Mammary epithelial cell (primary cell): ENCODE measurements around the gene PIP5KL1.

Experiments
- EZH2 ChIP-seq: IDR thresholded peaks from 2 replicates; pipeline ENCODE4 v1.6.1; 2012; ENCODE audit warnings: low read length, inconsistent platforms, borderline replicate concordance
- TF ChIP-seq, protein P1 (sequence below), 2 donors: IDR thresholded peaks in 1 of 2; conservative IDR thresholded peaks in 1 of 2; 2 replicates each; pipeline ENCODE4 v1.5.1; 2011 to 2012; ENCODE audit warnings: inconsistent platforms in 2 of 2, low read length in 2 of 2, mild to moderate bottlenecking in 2 of 2, control low read depth in 1 of 2, low read depth in 1 of 2; ENCODE audit not compliant: insufficient read depth in 1 of 2; ENCODE audit errors: extremely low read depth in 1 of 2

DNA sequence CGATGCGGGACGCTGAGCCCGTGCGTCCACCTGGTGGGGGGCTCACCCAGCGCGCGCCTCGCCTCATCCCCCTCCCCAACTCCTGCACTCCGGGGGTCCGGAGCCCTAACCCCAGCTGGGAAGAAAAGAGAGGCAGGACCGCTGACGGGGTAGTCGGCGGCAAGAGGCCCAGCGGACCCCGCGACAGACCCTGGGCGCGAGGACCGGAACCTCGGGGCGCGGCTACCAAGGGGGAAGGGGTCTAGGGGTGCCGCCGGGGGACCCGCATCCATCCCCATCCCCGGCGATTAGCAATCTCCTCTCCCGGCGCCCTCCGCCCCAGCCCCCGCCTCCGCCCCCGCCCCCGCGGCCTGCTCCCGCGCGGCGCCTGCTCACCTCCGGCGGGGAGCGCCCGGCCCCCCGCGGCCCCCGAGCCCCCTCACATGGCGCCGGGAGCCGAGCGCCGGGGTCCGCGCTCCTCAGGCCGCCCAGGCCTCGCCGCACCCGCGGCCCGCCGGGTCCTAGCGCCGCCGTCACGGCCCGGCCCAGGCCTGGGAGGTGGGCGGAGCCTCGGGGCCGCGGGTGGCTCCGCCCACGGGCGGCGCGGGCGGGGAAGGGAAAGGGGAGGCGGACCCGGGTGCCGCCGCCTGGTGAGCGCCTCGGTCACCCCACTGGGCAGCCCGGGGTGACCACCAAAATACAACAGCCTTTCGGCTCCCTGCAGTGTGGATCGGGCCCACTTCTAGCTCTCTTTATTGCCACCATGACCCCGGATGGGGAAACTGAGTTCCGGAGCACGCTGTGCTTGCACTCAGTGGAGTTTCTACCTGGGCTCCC is 31.2 kb downstream of the PIP5KL1 start, which contains the start of gene ST6GALNAC6:
- TF ChIP-seq, protein P1, sequence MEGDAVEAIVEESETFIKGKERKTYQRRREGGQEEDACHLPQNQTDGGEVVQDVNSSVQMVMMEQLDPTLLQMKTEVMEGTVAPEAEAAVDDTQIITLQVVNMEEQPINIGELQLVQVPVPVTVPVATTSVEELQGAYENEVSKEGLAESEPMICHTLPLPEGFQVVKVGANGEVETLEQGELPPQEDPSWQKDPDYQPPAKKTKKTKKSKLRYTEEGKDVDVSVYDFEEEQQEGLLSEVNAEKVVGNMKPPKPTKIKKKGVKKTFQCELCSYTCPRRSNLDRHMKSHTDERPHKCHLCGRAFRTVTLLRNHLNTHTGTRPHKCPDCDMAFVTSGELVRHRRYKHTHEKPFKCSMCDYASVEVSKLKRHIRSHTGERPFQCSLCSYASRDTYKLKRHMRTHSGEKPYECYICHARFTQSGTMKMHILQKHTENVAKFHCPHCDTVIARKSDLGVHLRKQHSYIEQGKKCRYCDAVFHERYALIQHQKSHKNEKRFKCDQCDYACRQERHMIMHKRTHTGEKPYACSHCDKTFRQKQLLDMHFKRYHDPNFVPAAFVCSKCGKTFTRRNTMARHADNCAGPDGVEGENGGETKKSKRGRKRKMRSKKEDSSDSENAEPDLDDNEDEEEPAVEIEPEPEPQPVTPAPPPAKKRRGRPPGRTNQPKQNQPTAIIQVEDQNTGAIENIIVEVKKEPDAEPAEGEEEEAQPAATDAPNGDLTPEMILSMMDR (conservative IDR thresholded peaks at IDR 0.05 in 1 of 2, IDR thresholded peaks at IDR 0.05 in 1 of 2; ENCODE audit: extremely low read depth in 1 of 2, insufficient read depth in 1 of 2, low read depth in 1 of 2, low read length in 2 of 2) = no peak
- no peak for TF ChIP-seq EZH2
